SK-MEL-5 (cell line): Measurements from ENCODE around the gene HOMER3. TPM values are rescaled to one million over a fixed set of nuclear protein-coding genes. Genes with fewer than 3 reads are reported as not detected.

Experiments used
- DNase-seq: peaks from one replicate; pipeline ENCODE4 v3.0.0-alpha.2; 2016; ENCODE audit warnings: low read depth, low spot score
- in situ Hi-C: cut with HindIII; loops from 2 replicates; pipeline ENCODE4 v1.10.0; 2016; ENCODE audit warnings: low sequenced_read_pairs, high pct_unique_total_duplicates, low pct_unique_long_range_greater_than_20kb
- polyA plus RNA-seq, 2 experiments: library from polyadenylated mRNA; depleted of rRNA; stranded (reverse); fragments of >200 nt; gene quantifications; 2 replicates each; pipeline ENCODE4 v1.2.3, GENCODE V29; 2015
- total RNA-seq: library from RNA; depleted of rRNA; stranded (reverse); fragments of >200 nt; shearing (Covaris generic); gene quantifications from 2 replicates; pipeline ENCODE4 v1.2.3, GENCODE V29; 2014; rRNA removed

The HOMER3 gene
- total RNA-seq, result 21.0 and 30.2 TPM in 2 replicates
- polyA plus RNA-seq (2015; cell fraction: cytosol; rRNA removed), result 30.5 and 35.5 TPM in 2 replicates
- 32.5 and 47.5 TPM in 2 replicates for polyA plus RNA-seq (2015; cell fraction: nucleus; rRNA removed)

GRCh38 chr19:18940769-18941627 is at the start of gene HOMER3:
Gene HOMER3, minus strand, starts transcription at chr19:18941217. Its CDS starts 2,235 bp downstream, at chr19:18938982.
- peak; percentile 56 for DNase-seq
- in situ Hi-C loops, result no loop called here

- in situ Hi-C loops, result no loop called here
- DNase-seq, result no peak
Observed at GRCh38 chr19:18990128-18990708, 49.2 kb upstream of the HOMER3 start.

GRCh38 chr19:18989316-18989715 is 48.3 kb upstream of the HOMER3 start:
- in situ Hi-C loops, result no loop called here
- DNase-seq, result no peak

GRCh38 chr19:18987456-18987855 is 46.4 kb upstream of the HOMER3 start:
- in situ Hi-C loops, result no loop called here
- DNase-seq, result no peak

- no peak for DNase-seq
- in situ Hi-C loops, result no loop called here
Observed at GRCh38 chr19:18985257-18985656, 44.2 kb upstream of the HOMER3 start.

- DNase-seq, result no peak
- in situ Hi-C loops, result no loop called here
Observed at GRCh38 chr19:18984251-18984650, 43.2 kb upstream of the HOMER3 start.

- in situ Hi-C loops, result no loop called here
- peak; percentile 20 for DNase-seq
Observed at GRCh38 chr19:18982669-18983068, 41.7 kb upstream of the HOMER3 start.

GRCh38 chr19:18980432-18981020 is 39.5 kb upstream of the HOMER3 start:
- no peak for DNase-seq
- in situ Hi-C loops, result no loop called here

GRCh38 chr19:18978616-18979015 is 37.6 kb upstream of the HOMER3 start:
- in situ Hi-C loops, result no loop called here

GRCh38 chr19:18975869-18976268 is 34.9 kb upstream of the HOMER3 start:
- in situ Hi-C loops, result no loop called here

More at GRCh38 chr19:18978616-18979015, 37.6 kb upstream of the HOMER3 start:
- no peak for DNase-seq

GRCh38 chr19:18975011-18975410 is 34.0 kb upstream of the HOMER3 start:
- no peak for DNase-seq
- in situ Hi-C loops, result no loop called here

More at GRCh38 chr19:18975869-18976268, 34.9 kb upstream of the HOMER3 start:
- DNase-seq, result peak; percentile 61

GRCh38 chr19:18972851-18973250 is 31.8 kb upstream of the HOMER3 start:
- in situ Hi-C loops, result no loop called here
- no peak for DNase-seq

GRCh38 chr19:18972301-18972811 is 31.3 kb upstream of the HOMER3 start:
- in situ Hi-C loops, result no loop called here
- DNase-seq, result no peak

GRCh38 chr19:18969931-18970659 is 29.1 kb upstream of the HOMER3 start:
- in situ Hi-C loops, result no loop called here
- DNase-seq, result no peak

GRCh38 chr19:18967358-18968146 is 26.5 kb upstream of the HOMER3 start:
- in situ Hi-C loops, result no loop called here
- DNase-seq, result no peak

GRCh38 chr19:18966307-18966706 is 25.3 kb upstream of the HOMER3 start:
- in situ Hi-C loops, result no loop called here
- no peak for DNase-seq

GRCh38 chr19:18964121-18964520 is 23.1 kb upstream of the HOMER3 start:
- in situ Hi-C loops, result no loop called here
- DNase-seq, result no peak
